Ovary (tissue), 3 donors: ENCODE measurements around the gene SEMA4G.

Experiments
- CTCF ChIP-seq, 3 donors: fragments of 450-650 bp in 2 of 3; fragments of 200-600 bp in 1 of 3; IDR thresholded peaks; one replicate each; pipeline versions ENCODE4 v1.5.1 to v1.8.0; 2016 to 2022; ENCODE audit warnings: antibody characterized with exemption in 3 of 3, mild to moderate bottlenecking in 1 of 3
- EP300 ChIP-seq: sonication (generic); formaldehyde crosslinking; IDR thresholded peaks from one replicate; pipeline ENCODE4 v1.6.1; 2017; ENCODE audit warnings: antibody characterized with exemption
- POLR2A ChIP-seq: fragments of 450-650 bp; IDR thresholded peaks from one replicate; pipeline ENCODE4 v1.6.1; 2017; ENCODE audit warnings: antibody characterized with exemption, mild to moderate bottlenecking, moderate library complexity
- donor health status: DM: no; HTN: no; CAD: no.

- TF ChIP-seq CTCF (IDR thresholded peaks at IDR 0.05) = no peak
- no peak for TF ChIP-seq EP300
- TF ChIP-seq POLR2A = no peak
Observed at GRCh38 chr10:101018118-101018599, 48.9 kb downstream of the SEMA4G start.
